ENCODE data around the gene NPHP4.

GRCh38 chr1:6035303-6035702 lies 43.1 kb upstream of the NPHP4 start:
- TF ChIP-seq FOXP4 (CRISPR knock-in tag; IDR thresholded peaks at IDR 0.05) (no peak), ZSCAN18 (CRISPR knock-in tag; IDR thresholded peaks at IDR 0.05) (no peak), ETV6 (CRISPR knock-in tag; IDR thresholded peaks at IDR 0.05) (no peak), CTCF (IDR thresholded peaks at IDR 0.05) (no peak), MXD4 (CRISPR knock-in tag; IDR thresholded peaks at IDR 0.05; ENCODE audit: borderline replicate concordance) (no peak), NFYB (CRISPR knock-in tag; conservative IDR thresholded peaks at IDR 0.05; ENCODE audit: low read depth) (no peak), TEAD4 (CRISPR knock-in tag; IDR thresholded peaks at IDR 0.05) (no peak), ATF3 (CRISPR knock-in tag; conservative IDR thresholded peaks at IDR 0.05) (no peak), MLX (CRISPR knock-in tag; IDR thresholded peaks at IDR 0.05) (no peak)
